Pons (tissue), 1 donor: Measurements from ENCODE around the gene ZFP91.

ENCODE experiments used
- DNase-seq: peaks from one replicate; pipeline ENCODE4 v3.0.0-alpha.2; 2016; ENCODE audit warnings: low spot score

Gene ZFP91

GRCh38 chr11:58631378-58631777, 52.5 kb downstream of the ZFP91 start:
- no peak for DNase-seq

- no peak for DNase-seq
These were observed 53.6 kb downstream of the ZFP91 start for GRCh38 chr11:58632510-58632909.

GRCh38 chr11:58636587-58636986, 57.7 kb downstream of the ZFP91 start:
- DNase-seq: no peak

- DNase-seq: no peak
These were observed 58.5 kb downstream of the ZFP91 start for GRCh38 chr11:58637371-58637770.

- DNase-seq: no peak
These were observed 60.2 kb downstream of the ZFP91 start for GRCh38 chr11:58639103-58639502.

- DNase-seq: no peak
These were observed 60.8 kb downstream of the ZFP91 start for GRCh38 chr11:58639669-58640068.

- DNase-seq: peak; percentile 41
These were observed 61.6 kb downstream of the ZFP91 start for GRCh38 chr11:58640386-58641023.

- no peak for DNase-seq
These were observed 62.5 kb downstream of the ZFP91 start for GRCh38 chr11:58641341-58641740.

GRCh38 chr11:58641803-58642581, 63.1 kb downstream of the ZFP91 start:
- no peak for DNase-seq

- DNase-seq: no peak
These were observed 67.0 kb downstream of the ZFP91 start for GRCh38 chr11:58645854-58646253.

- no peak for DNase-seq
These were observed 68.4 kb downstream of the ZFP91 start for GRCh38 chr11:58647141-58647699.

GRCh38 chr11:58647866-58648265, 69.0 kb downstream of the ZFP91 start:
- no peak for DNase-seq

- DNase-seq: no peak
These were observed 70.8 kb downstream of the ZFP91 start for GRCh38 chr11:58649623-58650022.

GRCh38 chr11:58650496-58650895, 71.6 kb downstream of the ZFP91 start:
- no peak for DNase-seq

GRCh38 chr11:58652726-58653280, 73.9 kb downstream of the ZFP91 start:
- no peak for DNase-seq

GRCh38 chr11:58654079-58654907, 75.4 kb downstream of the ZFP91 start:
- peak; percentile 81 for DNase-seq

- DNase-seq: no peak
These were observed 76.0 kb downstream of the ZFP91 start for GRCh38 chr11:58654908-58655296.

GRCh38 chr11:58656348-58656747, 77.5 kb downstream of the ZFP91 start:
- no peak for DNase-seq

- no peak for DNase-seq
These were observed 79.8 kb downstream of the ZFP91 start for GRCh38 chr11:58658623-58659022.

- no peak for DNase-seq
These were observed 80.5 kb downstream of the ZFP91 start for GRCh38 chr11:58659404-58659803.

GRCh38 chr11:58659910-58660570, 81.2 kb downstream of the ZFP91 start:
- no peak for DNase-seq
